Astrocyte (in vitro differentiated cells and primary cell): Measurements from ENCODE around the gene PCDH10. TPM values are rescaled to one million over a fixed set of nuclear protein-coding genes. Genes with fewer than 3 reads are reported as not detected.

Experiments
- DNase-seq: peaks from one replicate; pipeline ENCODE4 v3.0.0-alpha.2; 2010; ENCODE audit warnings: low read depth
- FAIRE-seq: peaks from 2 replicates; lab custom pipeline; 2011; peaks lifted over from hg19 to GRCh38; lab: Jason Lieb, UNC
- H2AFZ ChIP-seq: 2 replicates; pipeline ENCODE4 v1.6.0; 2012; ENCODE audit warnings: low read depth, low read length, inconsistent platforms
- H3K27ac ChIP-seq: 2 replicates; pipeline ENCODE4 v1.5.1; 2011; ENCODE audit warnings: low read depth, low read length, inconsistent platforms
- H3K27me3 ChIP-seq: 2 replicates; pipeline ENCODE4 v1.6.0; 2011; ENCODE audit warnings: low read length, inconsistent platforms; ENCODE audit not compliant: insufficient read depth
- H3K36me3 ChIP-seq: 2 replicates; pipeline ENCODE4 v1.5.1; 2011; ENCODE audit warnings: low read length, inconsistent platforms; ENCODE audit not compliant: insufficient read depth
- H3K4me1 ChIP-seq: 2 replicates; pipeline ENCODE4 v1.5.1; 2011; ENCODE audit warnings: low read length, inconsistent platforms; ENCODE audit not compliant: insufficient read depth
- H3K4me2 ChIP-seq: 2 replicates; pipeline ENCODE4 v1.6.0; 2012; ENCODE audit warnings: low read length, inconsistent platforms
- H3K4me3 ChIP-seq: 2 replicates; pipeline ENCODE4 v1.5.1; 2011; ENCODE audit warnings: low read depth, mild to moderate bottlenecking, low read length, inconsistent platforms; ENCODE audit not compliant: insufficient read depth
- H3K79me2 ChIP-seq: 2 replicates; pipeline ENCODE4 v1.6.0; 2012; ENCODE audit warnings: mild to moderate bottlenecking, low read length, inconsistent platforms; ENCODE audit not compliant: insufficient read depth
- H3K9ac ChIP-seq: 2 replicates; pipeline ENCODE4 v1.6.0; 2012; ENCODE audit warnings: mild to moderate bottlenecking, low read length, inconsistent platforms
- H3K9me3 ChIP-seq: 2 replicates; pipeline ENCODE4 v1.5.1; 2012; ENCODE audit warnings: low read depth, mild to moderate bottlenecking, low read length, inconsistent platforms; ENCODE audit not compliant: insufficient read depth
- H4K20me1 ChIP-seq: 2 replicates; pipeline ENCODE4 v1.6.0; 2012; ENCODE audit warnings: low read length, inconsistent platforms; ENCODE audit not compliant: insufficient read depth
- H3K27ac Mint-ChIP-seq: one replicate; pipeline ENCODE4 v1.8.0; 2021; ENCODE audit warnings: mild to moderate bottlenecking, mixed read lengths; ENCODE audit not compliant: unreplicated experiment
- H3K27me3 Mint-ChIP-seq: one replicate; pipeline ENCODE4 v1.8.0; 2021; ENCODE audit warnings: low read depth, mixed read lengths; ENCODE audit not compliant: unreplicated experiment
- H3K36me3 Mint-ChIP-seq: one replicate; pipeline ENCODE4 v1.8.0; 2021; ENCODE audit warnings: low read depth, mixed read lengths; ENCODE audit not compliant: unreplicated experiment
- H3K4me1 Mint-ChIP-seq: one replicate; pipeline ENCODE4 v1.8.0; 2021; ENCODE audit warnings: low read depth, mixed read lengths; ENCODE audit not compliant: unreplicated experiment
- H3K4me3 Mint-ChIP-seq: one replicate; pipeline ENCODE4 v1.8.0; 2021; ENCODE audit warnings: mild to moderate bottlenecking, moderate library complexity, mixed read lengths; ENCODE audit not compliant: unreplicated experiment
- H3K9me3 Mint-ChIP-seq: one replicate; pipeline ENCODE4 v1.8.0; 2021; ENCODE audit warnings: mild to moderate bottlenecking, mixed read lengths; ENCODE audit not compliant: unreplicated experiment
- EZH2 ChIP-seq: IDR thresholded peaks from 2 replicates; pipeline ENCODE4 v1.6.1; 2012; ENCODE audit warnings: mild to moderate bottlenecking, low read length, inconsistent platforms; ENCODE audit not compliant: insufficient read depth
- total RNA-seq: library from RNA; stranded (reverse); gene quantifications from 2 replicates; pipeline ENCODE4 v1.2.1, GENCODE V29; 2021
- TF ChIP-seq, protein P1 (sequence below): IDR thresholded peaks from 2 replicates; pipeline ENCODE4 v1.5.1; 2011; ENCODE audit warnings: low read depth, mild to moderate bottlenecking, inconsistent platforms, low read length, moderate library complexity; ENCODE audit not compliant: insufficient read depth

The PCDH10 gene
- total RNA-seq, 1 donor from 2014 or later = 12.5 TPM

DNA sequence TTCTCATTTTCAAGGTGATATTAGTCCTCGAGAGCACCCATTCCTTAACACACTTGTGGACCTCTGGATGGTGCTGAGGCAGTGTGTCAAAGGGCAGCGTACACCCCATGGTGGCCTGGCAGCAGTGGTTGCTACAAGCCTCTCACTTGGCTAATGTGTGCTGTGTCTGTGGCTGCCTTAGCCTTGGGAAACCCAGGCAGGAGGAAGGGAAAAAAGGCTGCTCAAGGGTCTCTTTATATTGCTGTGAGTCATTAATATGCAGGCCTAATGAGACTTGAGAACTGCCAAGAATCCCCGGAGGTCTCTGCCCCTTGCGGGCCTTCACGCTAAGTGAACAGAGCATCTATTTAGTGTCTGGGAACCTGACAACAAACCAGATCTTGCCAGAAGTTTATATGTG is 7.0 kb downstream of the PCDH10 start:
- FAIRE-seq (no peak), DNase-seq (peak; percentile 76)
- H3K27me3 ChIP-seq = no peaks in the 10 kb centered on the region
- no peak overlapping the region for H3K27ac ChIP-seq
- H3K36me3 ChIP-seq = no peaks in the 10 kb centered on the region
- no peaks in the 10 kb centered on the region for H4K20me1 ChIP-seq
- H3K9me3 Mint-ChIP-seq = no peaks in the 10 kb centered on the region
- no peak overlapping the region for H3K27ac Mint-ChIP-seq
- peaks cover 13% of the 10 kb centered on the region for H3K4me1 ChIP-seq
- no peak overlapping the region for H3K9ac ChIP-seq
- H2AFZ ChIP-seq = peak overlapping the region; percentile 22
- H3K4me3 Mint-ChIP-seq = no peak overlapping the region
- H3K4me2 ChIP-seq = peak overlapping the region; percentile 55
- H3K4me1 Mint-ChIP-seq = peaks cover 5% of the 10 kb centered on the region
- H3K36me3 Mint-ChIP-seq = no peaks in the 10 kb centered on the region
- H3K79me2 ChIP-seq = peaks cover 15% of the 10 kb centered on the region
- H3K9me3 ChIP-seq = no peaks in the 10 kb centered on the region
- no peak overlapping the region for H3K4me3 ChIP-seq
- peaks cover 15% of the 10 kb centered on the region for H3K27me3 Mint-ChIP-seq
- TF ChIP-seq, protein P1, sequence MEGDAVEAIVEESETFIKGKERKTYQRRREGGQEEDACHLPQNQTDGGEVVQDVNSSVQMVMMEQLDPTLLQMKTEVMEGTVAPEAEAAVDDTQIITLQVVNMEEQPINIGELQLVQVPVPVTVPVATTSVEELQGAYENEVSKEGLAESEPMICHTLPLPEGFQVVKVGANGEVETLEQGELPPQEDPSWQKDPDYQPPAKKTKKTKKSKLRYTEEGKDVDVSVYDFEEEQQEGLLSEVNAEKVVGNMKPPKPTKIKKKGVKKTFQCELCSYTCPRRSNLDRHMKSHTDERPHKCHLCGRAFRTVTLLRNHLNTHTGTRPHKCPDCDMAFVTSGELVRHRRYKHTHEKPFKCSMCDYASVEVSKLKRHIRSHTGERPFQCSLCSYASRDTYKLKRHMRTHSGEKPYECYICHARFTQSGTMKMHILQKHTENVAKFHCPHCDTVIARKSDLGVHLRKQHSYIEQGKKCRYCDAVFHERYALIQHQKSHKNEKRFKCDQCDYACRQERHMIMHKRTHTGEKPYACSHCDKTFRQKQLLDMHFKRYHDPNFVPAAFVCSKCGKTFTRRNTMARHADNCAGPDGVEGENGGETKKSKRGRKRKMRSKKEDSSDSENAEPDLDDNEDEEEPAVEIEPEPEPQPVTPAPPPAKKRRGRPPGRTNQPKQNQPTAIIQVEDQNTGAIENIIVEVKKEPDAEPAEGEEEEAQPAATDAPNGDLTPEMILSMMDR = no peak
- TF ChIP-seq EZH2 = no peak

DNA sequence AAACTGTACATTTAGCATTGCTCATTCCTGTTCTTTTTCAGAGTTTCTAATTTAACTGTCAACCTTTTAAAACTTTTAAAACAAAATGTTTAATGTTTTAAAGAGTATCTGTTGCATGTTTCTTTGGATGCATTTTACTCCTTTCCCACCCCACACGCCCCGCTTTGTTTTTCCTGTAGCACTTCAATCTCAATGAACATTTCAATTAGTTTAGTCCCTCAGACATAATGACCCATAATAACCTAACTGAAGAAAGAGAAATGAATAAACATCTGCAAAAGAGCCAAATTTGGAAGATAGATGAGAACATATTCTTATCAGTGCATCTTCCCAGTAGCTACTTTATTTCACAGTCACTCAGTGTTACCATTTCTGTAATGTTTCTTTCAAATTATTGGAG is 7.5 kb downstream of the PCDH10 start:
- Mint-ChIP-seq H3K36me3 (no peaks in the 10 kb centered on the region), H3K27ac (no peak overlapping the region), H3K4me3 (no peak overlapping the region), H3K27me3 (peaks cover 10% of the 10 kb centered on the region), H3K4me1 (peaks cover 5% of the 10 kb centered on the region), H3K9me3 (no peaks in the 10 kb centered on the region)
- Histone ChIP-seq H3K4me3 (no peak overlapping the region), H3K4me2 (peak overlapping the region; percentile 55), H3K27me3 (no peaks in the 10 kb centered on the region), H2AFZ (no peak overlapping the region), H3K36me3 (no peaks in the 10 kb centered on the region), H3K79me2 (peaks cover 10% of the 10 kb centered on the region), H3K4me1 (peaks cover 9% of the 10 kb centered on the region), H3K27ac (no peak overlapping the region), H4K20me1 (no peaks in the 10 kb centered on the region), H3K9me3 (no peaks in the 10 kb centered on the region), H3K9ac (no peak overlapping the region)
- TF ChIP-seq EZH2 = no peak
- TF ChIP-seq, protein P1 = no peak
- no peak for FAIRE-seq
- no peak for DNase-seq

DNA sequence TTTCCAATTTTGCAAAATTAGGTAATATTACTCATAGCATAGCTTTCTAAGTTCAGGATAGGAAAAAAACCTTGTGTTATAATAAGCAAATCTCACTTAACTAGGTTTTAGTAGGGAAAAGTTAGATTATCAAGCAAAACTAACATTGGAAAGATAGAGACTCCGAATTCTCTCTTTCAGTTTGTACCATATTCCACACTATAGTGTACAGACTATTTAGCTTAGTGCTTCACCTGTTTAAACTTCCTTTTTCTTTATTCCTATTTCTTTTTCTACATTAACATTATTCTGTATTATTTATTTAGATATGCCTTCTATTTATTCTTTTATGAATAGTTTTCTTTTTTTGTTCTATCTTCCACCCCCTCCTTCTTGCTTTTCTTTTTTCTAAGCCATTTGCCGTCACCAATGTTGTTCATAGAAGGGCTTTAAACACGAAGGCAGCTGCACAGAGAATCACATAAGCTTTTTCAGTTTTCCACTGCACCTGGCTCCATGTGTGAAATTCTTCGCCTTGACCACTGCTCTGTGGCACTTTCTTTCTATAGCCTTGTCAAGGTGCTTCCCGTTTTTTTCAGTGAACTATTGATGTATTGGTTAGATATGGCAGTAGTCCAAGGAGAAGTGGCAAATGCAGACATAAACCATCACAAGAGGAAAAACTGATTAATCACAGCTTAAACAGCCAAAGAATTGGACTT is 8.5 kb downstream of the PCDH10 start:
- Histone ChIP-seq H4K20me1 (no peaks in the 10 kb centered on the region), H3K36me3 (no peaks in the 10 kb centered on the region)
- H3K4me3 Mint-ChIP-seq = no peak overlapping the region

More for the DNA sequence above, 8.5 kb downstream of the PCDH10 start:
- H3K4me1 Mint-ChIP-seq = peaks cover 2% of the 10 kb centered on the region
- Histone ChIP-seq H2AFZ (no peak overlapping the region), H3K27ac (no peak overlapping the region), H3K9me3 (no peaks in the 10 kb centered on the region), H3K4me2 (peak overlapping the region; percentile 12), H3K79me2 (peaks cover 2% of the 10 kb centered on the region), H3K4me3 (no peak overlapping the region), H3K9ac (no peak overlapping the region), H3K4me1 (peaks cover 4% of the 10 kb centered on the region), H3K27me3 (no peaks in the 10 kb centered on the region)
- no peaks in the 10 kb centered on the region for H3K9me3 Mint-ChIP-seq
- peaks cover 3% of the 10 kb centered on the region for H3K27me3 Mint-ChIP-seq
- H3K36me3 Mint-ChIP-seq = no peaks in the 10 kb centered on the region
- TF ChIP-seq, protein P1 = no peak
- TF ChIP-seq EZH2 = no peak
- no peak overlapping the region for H3K27ac Mint-ChIP-seq
- DNase-seq (no peak), FAIRE-seq (no peak)
